HG02759 (cell line): Measurements from ENCODE around the gene MAML3.

Source experiments
- ATAC-seq: cut with Tn5 transposase; IDR thresholded peaks from one replicate; pipeline ENCODE4 v1.9.1; 2021; ENCODE audit warnings: mild to moderate bottlenecking, moderate library complexity; ENCODE audit not compliant: unreplicated experiment

MAML3 gene

DNA sequence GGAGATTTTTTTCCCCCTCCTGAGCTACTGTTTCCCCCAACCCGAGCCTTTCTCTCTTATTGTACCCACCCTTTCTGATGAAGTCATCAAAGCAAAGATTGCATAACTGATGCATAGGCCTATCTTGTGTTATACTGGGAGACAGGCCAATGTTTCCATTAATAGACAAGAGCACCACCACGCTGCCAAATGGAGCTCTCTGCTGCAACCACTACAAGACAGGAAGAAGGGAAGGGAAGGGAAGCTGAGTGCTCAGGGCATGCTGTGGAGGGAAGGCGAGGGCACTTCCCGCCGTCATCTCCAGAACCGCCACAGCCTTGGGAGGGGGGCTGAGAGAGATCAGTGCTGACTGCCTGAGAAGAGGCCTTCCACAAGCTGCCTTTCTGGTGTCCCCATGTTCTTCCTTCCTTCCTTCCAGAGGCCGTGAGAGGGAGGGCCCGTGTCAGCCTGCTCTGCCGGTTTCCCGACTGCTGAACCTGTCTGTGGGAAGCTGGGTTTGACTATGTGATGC lies 413.4 kb downstream of the MAML3 start:
- ATAC-seq: no peak

DNA sequence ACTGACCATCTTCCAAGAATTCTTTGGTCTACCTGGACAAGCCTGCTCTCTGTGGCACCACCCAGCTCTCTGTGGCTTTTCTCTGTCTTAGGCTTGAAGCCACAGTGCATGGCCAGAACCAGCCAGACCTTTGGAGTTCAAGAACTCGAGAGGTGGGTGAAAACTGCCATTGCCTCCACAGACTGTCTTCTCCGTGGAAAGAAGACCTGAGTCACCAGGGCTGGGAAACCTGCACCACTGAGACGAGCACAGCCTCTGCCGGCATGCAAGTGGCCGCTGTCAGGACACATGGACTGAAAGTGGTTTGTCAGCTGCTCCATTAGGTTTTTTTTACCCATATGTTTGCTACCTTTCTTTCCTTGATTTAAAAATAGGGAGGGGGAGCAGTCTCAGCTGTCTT lies 413.9 kb downstream of the MAML3 start:
- ATAC-seq: no peak

DNA sequence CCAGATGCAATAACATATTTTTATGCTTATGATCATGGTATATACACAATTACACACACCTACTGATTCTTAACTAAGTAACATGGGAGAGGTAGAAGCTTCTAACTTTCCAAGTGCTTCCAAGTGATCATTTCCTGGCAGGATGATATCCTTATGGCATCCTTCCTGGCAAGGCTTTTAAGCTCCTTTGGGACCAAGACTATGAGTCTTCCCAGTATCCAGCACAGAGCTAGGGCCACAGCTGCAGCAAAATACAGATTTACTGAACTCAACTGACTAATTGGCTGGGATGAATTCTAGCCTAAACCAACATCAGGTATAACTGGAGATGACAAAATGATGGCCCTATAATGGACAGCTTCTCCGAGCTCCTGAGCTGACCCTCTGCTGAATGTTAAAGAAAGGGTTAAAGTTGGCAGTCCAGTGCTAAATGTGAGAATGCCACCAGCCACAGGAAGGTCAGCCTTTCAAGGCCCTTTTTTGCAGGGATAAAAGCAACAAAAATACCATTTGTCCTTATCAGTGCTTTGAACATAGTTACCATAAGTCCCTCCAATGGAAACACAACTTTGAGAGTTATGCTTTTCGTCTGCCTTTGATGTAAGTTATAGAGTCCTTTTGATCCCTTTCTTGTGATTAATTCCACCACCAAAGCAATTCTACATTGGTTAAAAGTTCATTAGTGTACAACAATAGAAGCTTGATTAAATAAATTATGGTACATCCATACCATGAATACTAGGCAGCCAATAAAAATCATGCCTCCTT lies 415.0 kb downstream of the MAML3 start:
- no peak for ATAC-seq

DNA sequence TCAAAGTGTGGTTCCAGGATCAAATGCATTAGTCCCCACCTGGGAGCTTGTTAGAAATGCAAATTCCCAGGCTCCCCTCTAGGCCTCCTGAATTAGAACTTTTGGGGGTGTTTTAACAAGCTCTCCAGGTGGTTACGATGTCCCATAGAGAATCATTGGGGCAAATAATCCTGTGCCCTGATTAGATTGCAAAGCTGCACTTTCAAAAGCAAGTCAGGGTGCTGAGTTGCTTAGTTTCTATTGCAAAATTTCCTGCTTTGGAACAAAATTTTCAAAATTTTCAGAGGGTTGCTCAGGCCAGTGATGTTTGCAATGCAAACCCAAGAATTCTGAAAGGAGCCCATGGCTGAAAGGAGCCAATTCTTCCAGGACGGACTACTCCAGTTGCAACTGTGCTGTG lies 417.3 kb downstream of the MAML3 start:
- ATAC-seq: no peak

DNA sequence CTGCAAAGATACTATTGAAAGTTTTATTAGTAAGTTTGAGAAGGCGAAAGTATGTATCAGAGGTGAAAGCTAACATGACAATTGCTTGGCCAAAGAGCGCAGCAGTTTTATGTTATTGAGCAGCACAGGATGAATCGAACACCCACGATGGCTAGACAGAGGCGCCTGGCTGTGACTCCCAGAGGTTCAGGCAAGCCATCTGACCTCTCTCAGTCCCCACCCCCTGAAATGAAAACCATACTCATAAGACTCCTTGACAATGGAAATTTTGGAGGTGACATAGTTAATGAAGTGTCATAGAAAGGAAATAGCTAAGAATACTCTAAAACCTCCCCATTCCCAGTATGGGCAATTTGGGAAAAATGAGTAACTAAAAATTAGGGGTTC lies 417.7 kb downstream of the MAML3 start:
- ATAC-seq: no peak

DNA sequence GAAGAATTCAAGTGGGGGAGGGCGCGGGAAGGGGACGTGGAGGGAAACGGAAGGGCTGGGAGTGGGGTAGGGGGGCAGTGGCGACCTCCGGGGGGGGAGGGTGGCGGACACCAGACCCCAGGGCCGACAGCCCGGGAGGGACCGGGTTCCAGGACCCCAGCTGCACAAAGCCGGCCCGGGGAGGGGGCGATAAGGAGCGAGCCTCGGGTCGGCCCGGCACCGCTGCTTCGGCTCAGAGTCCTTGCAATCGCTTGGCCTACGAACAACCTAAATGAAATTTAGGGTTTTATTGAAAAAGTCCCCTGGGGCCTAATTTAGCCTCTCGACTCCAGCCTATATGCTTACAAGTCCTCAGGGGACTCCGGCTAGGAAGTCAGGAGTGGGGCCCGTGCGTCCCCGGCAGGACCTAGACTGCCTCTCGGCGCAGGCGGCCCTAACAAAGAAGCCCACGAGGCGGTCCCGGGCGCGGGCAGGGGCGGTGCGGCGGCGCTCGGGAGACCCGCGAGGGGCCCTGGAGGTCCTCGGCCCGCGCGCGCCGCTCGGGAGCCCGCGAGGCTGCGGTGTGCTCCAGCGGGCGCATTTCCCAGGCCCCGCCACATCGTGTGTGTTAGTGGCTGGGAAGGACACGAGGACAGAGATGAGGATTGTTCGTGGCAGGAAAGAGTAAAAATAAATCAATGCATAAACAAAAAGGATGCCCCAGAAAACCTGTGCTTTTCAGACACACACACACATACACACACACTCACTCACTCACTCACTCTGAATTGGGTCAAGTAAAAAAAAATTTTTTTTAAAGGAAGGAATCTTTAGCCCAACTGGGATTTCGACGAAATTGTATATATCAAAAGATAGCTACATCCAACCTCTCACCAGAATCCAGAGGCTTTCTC lies 418.4 kb downstream of the MAML3 start:
- peak; percentile 12 for ATAC-seq

DNA sequence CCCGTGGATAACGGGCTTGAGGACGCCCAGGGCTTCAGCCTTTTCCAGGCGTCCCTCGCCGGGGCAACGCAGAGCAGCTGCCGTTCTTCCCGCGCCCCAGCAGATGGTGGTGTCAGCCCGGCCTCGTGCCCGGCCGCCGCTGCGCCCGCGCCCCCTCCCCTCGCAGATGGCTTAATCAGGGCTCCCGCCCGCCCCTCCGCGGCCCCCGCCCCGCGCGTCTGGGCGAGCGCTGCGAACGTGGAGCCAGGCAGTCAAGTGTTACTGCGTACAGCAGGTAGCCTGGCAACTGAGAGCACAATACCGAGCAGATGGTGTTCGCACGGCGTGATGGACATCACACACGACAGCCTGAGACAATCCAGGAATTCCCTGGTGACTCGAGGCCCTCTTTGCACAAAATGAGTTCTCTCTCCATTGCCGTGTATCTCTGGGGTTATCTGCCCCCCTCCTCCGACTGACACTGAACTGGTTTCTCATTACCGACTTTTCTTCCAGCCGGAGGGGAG lies 419.1 kb downstream of the MAML3 start:
- peak; percentile 71 for ATAC-seq

DNA sequence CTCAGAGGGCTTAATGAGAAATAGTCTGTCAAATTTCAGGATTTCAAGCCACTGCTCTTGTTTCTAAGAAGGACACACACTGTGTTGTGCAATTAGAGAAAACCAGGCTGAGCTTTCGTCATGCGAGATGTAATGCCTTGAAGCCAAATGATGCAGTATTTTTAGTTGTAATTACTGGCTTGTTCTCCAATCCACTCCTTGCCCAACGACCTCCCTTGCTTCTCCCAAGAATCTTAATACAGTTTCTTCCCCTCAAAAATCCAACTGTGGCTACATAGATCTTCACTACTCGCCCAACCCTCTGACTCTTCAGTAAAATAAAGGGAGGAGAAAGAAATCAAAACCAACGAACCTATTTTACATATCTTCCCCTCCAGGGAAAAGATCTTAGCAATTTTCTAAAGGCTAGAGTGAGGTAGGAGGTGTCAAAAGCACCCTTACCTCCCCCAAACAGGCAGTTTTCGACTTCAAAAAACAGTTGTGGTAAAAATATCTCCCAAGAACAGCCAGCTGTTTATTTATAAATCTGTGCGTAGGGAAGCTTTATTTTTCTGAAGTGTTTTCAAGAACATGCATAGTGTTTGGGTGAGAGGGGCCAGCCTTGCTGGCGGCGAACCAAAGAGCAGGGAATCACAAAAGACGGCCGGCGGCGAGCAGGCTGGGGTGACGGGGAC lies 419.6 kb downstream of the MAML3 start:
- ATAC-seq: no peak

DNA sequence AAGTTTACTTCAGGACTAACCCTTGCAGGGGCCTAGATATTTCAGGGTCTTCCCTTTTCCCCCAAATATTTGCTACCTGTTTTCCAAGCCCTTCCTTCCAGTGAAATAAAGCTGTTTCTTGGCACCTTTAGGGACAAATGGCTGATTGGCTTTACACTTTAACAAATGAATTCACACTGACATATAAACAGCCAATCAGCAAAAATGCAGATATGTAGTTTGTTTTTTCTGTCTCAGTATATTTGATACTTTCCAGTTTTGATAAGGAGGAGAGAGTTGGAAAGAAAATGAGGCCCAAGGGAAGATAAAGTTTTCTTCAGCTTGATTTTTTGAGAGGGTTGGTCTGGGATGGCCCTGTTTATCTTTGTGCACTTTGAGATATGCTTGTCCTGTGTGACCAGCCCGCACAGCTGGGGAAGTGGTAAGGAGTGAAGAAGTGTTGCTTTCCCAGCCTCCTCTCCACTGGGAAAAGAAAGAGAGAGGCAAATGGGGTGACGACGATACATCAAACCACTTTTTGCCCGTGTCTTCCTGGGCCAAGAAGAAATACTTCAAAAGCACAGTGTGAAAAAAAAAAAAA lies 420.9 kb downstream of the MAML3 start:
- ATAC-seq: no peak

DNA sequence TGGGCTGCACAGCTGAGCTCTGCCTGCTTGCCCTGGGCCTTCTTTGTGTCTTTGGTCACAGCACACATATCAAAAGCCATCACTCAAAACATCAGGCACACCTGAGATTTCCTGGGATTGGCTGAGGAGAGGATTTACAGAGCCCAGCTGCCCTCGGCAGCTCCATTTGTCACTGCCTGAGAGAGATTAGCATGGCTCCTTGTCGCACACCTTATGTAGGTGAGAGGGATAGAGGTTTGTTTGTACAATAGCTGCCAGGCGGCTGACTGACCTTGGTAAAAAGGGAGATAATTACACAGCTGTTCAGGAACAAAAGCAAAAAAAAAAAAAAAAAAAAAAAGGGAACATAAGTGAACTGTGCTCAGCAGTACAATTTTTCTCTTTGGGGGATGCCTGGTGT lies 425.1 kb downstream of the MAML3 start:
- no peak for ATAC-seq

DNA sequence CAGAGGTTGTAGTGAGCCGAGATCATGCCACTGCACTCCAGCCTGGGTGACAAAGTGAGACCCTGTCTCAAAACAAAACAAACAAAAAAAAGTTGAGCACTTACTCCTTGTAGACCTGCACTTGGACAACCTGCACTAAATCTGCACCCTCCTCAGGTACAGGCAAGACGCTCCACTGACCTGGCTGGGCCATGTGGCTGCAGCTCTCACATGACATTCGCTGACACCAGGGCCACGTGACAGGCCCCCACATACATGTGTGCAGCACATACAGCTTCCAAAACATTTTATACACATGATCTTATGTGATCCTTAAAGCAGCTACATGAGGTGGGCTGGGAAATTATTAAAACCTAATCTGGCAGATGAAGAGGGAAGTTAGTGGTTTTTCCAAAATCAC lies 425.8 kb downstream of the MAML3 start:
- no peak for ATAC-seq

DNA sequence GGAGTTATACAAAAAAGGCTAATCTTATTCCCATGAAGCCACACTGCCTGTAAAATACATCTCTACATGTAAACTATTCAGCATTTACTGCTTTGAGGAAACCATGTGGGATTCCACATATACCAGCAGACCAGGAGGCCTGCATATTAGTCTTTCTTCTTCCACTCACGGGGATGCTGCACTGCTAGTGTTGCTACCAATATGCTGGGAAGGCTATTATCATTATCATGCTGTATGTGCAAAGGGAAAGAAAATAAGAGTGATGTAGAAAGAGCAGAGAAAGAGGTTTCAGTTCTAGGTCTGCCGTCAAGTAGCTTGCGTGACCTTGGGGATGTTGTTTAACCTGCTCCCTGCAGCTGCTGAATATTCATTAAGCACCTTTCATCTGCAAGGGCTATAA lies 427.4 kb downstream of the MAML3 start:
- no peak for ATAC-seq

DNA sequence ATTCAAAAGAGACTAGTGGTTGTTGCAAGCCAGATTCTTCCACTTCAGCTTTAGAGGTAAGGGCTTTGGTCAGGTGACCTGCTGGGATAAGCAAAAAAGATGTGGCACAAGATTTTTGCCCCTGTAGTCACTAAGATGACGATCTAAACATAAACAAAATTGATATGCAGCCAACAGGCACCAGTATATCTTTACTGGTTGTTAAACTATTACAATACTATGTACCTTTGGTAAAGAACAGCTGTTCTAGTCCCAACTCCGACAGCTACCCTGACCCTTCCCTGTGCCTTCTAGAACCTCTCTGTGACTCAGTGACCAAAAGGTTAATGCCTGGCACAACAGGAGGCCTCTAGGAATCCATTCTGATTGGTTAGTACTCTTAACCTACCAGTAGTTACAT lies 428.7 kb downstream of the MAML3 start:
- ATAC-seq: no peak

DNA sequence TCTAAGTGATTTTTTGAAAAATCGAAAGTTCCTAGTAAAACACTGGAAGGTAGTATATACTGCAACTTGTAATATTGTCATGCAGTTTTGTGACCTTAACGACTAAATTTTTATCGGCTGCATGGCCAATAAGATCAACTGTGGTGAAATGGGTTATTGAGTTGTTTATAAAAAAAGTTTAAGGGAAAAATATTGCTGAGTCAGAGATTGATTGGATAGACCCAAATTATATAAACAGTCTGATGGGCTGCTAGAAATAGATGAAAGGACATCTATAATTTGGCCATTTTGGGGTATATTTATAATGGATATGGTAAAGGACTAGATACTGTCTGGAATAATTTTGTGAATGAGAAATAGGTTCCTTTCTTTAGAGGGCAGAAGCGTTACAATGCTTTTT lies 432.2 kb downstream of the MAML3 start:
- no peak for ATAC-seq

DNA sequence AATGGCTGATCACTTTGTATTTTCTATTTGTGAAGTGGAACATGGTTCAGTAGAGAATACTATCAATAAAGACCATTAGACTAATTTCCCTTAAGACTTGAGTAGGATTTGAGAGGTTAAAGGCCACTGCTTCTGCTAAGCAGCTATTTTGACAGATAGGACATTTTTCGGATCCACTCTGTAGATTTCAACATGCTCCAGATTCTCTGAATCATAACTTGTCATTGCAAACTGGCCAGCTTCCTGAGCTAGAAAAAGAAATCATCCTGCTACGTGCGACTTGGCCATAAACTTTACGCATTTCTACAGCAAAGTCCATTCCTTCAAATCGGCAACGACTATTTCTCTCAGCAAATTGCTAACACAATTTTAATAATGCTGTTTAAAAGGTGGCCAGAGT lies 433.2 kb downstream of the MAML3 start:
- ATAC-seq: no peak

DNA sequence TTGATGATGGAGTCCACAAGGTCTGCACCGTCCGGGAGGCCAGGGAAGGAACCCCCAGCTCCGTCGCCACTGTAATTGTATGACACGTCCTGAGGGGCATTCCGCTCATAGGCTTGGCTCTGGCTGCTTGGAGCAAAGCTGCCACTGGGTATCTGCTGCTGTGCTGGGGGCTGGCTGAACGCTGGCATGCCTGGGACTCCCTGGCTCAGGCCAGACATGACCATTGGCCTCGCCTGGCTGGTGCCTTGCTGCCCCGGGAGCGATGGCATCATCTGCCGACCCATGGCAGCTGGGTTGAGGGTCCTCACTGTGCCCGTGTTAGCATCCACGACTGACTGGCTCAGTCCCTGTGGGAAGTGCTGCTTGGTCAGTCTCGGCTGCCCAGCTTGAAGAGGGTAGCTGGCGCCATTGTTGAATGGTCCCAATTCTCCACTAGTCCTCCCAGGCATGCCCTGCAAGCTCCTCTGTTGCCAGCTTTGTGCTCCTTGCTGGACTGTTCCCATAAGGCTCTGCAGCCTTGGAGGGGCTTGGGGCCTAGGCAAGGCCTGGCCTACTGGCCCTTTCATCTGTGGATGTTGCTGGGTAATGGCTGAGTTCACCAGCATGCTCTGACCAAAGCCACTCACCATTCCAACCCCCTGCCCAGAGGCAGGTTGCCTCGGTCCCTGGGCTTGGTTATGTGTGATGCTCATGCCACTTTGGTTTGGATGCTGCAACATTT lies 434.4 kb downstream of the MAML3 start:
- no peak for ATAC-seq

DNA sequence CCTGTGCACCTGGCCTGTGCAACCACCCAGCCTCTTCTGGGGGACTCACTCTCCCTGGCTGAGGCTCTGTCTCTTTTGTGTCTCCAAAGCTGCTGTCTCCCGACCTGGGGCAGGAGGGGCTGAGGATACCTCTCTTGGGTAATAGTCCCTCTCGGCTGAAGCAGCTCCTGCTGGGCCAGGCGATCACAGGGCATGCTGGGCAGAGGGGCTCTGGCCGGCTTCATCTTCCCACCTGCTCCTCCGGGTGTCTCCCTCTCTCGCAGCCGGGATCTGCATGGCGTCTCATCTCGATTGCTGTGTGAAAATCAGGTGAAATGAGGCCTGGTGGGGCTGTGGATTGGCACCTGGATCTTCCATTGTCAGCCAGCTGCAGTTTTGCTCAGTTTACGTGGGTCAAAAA lies 435.2 kb downstream of the MAML3 start:
- ATAC-seq: no peak

DNA sequence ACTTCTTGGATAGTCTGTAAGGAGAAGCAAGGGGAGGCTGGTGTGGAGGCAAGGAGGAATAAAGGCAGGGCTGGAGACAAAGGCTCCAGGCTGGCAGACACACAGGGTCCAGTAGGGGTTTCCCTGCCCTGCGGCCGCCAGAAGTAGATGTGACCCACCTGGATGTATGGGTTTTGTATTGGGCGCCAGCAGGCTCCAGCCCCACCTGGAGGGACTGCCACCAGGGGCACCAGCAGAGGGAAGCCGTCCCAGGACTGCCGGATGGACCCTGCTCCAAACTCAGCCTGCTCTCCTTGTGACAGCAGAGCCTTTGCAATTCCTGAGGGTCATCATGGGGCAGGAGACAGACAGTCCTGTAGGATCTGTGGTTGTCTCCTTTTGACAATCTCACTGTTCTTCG lies 435.6 kb downstream of the MAML3 start:
- ATAC-seq: no peak

DNA sequence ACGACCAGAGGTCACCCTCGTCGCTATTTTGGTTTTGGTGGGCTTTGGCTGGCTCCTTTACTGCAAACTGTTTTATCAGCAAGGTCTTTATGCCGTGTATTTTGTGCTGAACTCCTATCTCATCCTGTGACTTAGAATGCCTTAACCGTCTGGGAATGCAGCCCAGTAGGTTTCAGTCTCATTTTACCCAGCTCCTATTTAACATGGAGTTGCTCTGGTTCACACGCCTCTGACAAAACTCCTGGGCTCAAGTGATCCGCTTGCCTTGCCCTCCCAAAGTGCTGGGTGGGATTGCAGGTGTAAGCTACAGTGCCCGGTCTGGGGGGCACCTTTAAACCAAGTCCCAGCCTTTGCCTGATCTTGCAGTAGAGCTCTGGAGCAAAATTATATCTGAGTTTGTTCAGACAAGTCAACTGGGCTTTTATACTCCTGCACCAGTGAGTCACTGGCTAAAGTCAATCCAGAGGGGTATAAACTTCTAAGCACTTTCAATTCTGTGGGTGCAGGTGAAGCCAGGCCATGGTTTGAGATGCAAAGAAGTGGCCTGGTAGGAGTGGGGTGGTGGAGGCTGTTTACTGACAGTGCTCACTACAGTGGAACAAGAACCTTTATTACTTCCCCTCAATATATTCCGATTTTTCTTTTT lies 438.1 kb downstream of the MAML3 start:
- no peak for ATAC-seq

DNA sequence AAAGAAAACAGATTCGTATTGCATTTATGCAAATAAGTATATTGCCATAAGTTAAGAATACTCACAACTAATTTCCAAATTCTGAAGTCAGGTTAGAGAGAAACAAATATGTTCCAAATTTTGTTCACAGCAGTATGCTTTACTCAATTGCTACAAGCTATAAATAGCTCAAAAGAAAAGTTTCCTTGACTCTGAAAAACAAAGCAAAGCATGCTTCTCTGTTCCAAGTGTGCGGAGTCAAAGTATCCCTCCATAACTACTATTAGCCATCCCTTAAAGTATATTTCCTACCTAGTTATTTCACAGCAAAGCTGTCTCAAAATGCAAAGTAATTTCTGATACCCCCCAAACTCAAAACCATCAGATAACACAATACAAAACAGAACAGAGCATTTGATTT lies 441.1 kb downstream of the MAML3 start:
- ATAC-seq: no peak
